D721Med (cell line): ENCODE measurements around the gene NECTIN2.

Experiments
- DNase-seq: peaks from one replicate; pipeline ENCODE4 v3.0.0; 2011; ENCODE audit warnings: low spot score; ENCODE audit not compliant: insufficient read length
- FAIRE-seq: peaks from 2 replicates; lab custom pipeline; 2011; peaks lifted over from hg19 to GRCh38; lab: Jason Lieb, UNC
- TF ChIP-seq, protein P1 (sequence below): IDR thresholded peaks from 2 replicates; pipeline ENCODE4 v1.5.1; 2012; ENCODE audit warnings: mild to moderate bottlenecking, control low read depth; ENCODE audit not compliant: insufficient read depth; ENCODE audit errors: missing control alignments

NECTIN2 gene

DNA sequence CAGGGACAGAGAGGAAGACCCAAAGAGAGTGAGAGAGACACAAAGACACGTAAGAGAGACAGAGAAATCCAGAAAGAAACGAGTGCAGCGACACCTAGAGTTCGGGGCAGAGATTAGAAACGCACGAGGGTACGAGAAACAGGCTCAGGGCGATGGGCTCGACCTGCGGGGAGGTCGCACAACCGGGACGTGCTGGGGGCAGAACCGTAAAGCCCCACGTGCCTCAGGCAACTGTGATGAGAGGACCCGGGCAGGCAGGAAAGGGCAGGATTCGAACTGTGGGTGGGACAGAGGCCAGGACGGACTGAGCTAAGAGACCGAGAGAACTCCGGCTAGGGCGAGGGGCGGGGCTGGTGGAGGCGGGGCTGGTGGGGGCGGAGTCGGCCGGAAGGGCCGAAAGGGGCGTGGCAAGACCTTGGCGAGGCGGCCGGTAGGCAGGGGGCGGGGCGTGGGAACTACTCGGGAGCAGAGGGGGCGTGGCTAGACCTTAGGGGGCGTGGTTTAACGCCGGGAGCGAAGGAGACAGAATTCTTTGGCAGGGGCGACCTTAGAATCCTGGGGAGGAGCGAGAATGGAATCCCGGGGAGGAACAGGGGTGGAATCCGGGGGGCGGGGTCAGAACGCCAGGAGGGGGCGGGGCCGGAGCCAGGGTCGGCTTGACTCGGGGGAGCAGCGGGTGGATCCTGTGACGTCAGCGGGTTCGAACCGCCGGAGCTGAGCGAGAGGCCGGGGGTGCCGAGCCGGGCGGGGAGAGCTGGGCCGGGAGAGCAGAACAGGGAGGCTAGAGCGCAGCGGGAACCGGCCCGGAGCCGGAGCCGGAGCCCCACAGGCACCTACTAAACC, at the start of gene NECTIN2:
Gene NECTIN2, plus strand, starts transcription at position 686 of the 843 bp plus-strand sequence. CDS start 229 bp downstream, outside the sequence.
- DNase-seq = peak; percentile 100
- TF ChIP-seq, protein P1, sequence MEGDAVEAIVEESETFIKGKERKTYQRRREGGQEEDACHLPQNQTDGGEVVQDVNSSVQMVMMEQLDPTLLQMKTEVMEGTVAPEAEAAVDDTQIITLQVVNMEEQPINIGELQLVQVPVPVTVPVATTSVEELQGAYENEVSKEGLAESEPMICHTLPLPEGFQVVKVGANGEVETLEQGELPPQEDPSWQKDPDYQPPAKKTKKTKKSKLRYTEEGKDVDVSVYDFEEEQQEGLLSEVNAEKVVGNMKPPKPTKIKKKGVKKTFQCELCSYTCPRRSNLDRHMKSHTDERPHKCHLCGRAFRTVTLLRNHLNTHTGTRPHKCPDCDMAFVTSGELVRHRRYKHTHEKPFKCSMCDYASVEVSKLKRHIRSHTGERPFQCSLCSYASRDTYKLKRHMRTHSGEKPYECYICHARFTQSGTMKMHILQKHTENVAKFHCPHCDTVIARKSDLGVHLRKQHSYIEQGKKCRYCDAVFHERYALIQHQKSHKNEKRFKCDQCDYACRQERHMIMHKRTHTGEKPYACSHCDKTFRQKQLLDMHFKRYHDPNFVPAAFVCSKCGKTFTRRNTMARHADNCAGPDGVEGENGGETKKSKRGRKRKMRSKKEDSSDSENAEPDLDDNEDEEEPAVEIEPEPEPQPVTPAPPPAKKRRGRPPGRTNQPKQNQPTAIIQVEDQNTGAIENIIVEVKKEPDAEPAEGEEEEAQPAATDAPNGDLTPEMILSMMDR = peak; percentile 82
- no peak for FAIRE-seq

DNA sequence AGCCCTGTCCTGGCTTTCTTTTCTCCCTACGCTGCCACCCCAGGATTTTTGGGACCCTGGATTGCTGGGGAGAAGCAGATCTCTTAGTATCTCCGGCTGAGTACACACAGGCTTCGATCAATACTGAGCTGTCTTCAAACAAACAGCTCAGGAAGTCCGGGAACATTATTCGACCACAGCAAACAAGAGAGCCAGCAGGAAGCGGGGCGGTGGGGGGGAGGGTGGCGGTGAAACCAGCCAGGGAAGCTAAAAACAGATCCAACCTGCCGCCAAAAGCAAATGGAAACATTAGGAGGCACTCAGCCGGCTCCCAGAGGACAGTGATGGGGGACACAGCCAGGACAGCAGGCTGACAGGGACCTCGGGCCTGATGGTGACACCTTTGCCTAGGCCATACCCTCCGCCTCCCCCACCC, 49.4 kb upstream of the NECTIN2 start:
- TF ChIP-seq, protein P1 = no peak
- FAIRE-seq (no peak), DNase-seq (no peak)

DNA sequence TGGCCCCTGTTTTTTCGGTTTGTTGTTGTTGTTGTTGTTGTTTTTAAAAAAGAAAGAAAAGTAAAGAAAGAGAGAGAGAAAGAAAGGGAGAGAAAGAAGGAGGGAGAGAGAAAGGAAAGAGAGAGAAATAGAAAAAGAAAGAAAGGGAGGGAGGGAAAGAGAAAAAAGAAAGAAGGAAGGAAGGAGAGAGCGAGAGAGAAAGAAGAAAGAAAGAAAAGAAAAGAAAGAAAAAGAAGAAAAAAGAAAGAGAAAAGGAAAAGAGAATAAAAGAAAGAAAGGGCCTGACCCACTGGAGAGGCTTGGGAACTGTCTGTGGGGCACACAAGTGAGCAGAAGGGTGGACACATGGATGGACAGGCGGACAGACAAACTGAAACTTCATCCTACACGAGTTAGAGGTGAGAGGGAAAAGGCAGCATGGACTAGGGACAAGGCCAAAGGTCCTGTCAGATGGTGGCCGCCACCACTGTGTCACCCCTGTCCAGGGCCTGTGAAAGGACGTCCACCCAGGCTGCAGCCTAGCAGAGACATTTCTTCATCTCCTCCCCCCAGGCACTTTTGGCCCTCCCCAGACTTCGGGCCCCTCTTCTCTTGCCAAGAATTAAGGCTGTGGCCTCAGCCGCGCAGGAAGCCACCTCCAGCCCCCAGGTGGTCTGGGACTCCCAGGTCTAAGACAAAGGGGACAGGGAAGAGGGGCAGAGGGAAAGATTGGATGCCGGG, 46.3 kb upstream of the NECTIN2 start:
- FAIRE-seq (no peak), DNase-seq (no peak)
- TF ChIP-seq, protein P1 = no peak

DNA sequence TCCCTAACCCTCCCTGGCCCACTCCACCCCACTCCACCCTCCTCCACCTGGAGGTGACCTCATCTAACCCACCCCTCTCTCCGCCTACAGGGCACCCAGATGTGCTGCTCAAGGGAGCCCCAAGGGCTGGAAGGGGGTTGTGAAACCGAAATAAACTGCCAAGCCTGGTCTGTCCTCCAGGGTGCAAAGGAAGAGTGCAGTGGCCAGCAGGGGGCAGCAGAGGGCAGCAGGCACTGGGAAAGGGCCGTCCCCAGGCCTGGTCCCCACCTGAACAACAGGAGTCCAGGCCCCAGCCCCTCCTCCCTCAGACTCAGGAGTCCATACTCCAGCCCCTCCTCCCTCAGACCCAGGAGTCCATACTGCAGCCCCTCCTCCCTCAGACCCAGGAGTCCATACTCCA, 45.6 kb upstream of the NECTIN2 start:
- DNase-seq = peak; percentile 68
- TF ChIP-seq, protein P1 = peak; percentile 85
- FAIRE-seq = no peak

DNA sequence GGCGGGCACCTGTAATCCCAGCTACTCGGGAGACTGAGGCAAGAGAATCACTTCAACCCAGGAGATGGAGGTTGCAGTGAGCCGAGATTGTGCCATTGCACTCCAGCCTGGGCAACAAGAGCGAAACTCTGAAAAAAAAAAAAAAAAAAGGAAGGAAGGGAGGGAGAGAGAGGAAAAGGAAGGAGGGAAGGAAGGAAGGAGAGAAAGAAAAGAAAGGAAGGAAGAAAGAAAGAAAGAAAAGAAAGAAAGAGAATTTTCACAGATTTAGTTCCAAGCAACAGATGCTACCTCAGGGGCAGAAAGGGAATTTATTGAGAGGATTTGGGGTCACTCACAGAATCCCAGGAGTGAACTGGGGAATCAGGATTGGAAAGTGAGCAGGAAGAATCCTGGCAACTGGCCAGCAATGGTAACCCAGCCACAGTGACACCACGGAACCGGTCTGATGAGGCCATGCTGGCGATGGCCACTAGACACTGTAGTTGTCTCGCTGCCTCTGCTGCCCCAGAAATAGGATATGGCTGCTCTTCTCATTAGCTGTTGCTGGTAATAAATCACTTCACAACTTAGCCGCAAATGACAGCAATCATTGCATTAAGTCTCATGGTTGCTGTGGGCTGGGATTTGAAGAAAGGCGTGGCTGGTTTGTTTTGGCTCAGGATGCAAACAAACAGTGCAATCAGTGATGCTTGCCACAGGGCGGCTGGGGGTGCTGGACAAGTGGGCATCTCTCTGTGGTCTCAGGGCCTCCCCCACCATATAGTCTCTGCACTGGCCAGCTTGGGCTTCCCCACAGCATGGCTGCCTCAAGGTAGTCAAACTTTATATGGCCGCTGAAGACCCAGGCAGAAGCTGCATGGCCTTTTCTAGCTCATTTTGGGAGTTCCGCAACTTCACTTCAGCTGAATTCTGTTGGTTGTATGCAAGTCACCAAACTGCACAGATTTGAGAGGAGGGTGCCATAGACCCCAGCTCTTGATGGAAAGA, 42.4 kb upstream of the NECTIN2 start:
- DNase-seq = no peak
- TF ChIP-seq, protein P1 = no peak
- no peak for FAIRE-seq

DNA sequence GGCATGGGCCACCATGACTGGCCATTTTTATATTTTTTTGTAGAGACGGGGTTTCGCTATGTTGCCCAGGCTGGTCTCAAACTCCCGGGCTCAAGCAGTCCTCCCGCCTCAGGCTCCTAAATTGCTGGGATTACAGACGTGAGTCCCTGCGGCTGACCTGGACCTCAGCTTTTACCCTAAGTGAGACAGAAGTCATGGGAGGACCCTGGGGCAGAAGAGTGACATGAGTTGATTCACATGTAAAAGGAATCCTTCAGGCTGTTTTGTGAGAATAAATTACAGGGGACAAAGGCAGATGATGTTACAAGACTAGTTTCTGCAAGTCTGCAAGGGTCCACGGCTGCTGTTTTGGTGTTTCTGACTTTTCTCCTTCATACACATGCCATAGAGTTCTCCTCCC, 39.8 kb upstream of the NECTIN2 start:
- FAIRE-seq (no peak), DNase-seq (no peak)
- TF ChIP-seq, protein P1 = no peak
